HepG2 (cell line): ENCODE results near the gene RPS6KA5.

ENCODE experiments used
- CREM ChIP-seq, 2 experiments: sonication (generic) in 1 of 2; formaldehyde crosslinking in 1 of 2; IDR thresholded peaks; 2 replicates each; pipeline versions ENCODE4 v1.4.0 to v1.6.1; 2016 to 2020; ENCODE audit warnings: antibody characterized with exemption in 1 of 2, mild to moderate bottlenecking in 1 of 2, missing genetic modification reagents in 1 of 2
- CTCF ChIP-seq: sonication (generic); formaldehyde crosslinking; IDR thresholded peaks from 2 replicates; pipeline ENCODE4 v1.5.0; 2020; ENCODE audit warnings: mild to moderate bottlenecking, missing genetic modification reagents, moderate library complexity
- DRAP1 ChIP-seq: IDR thresholded peaks from 2 replicates; pipeline ENCODE4 v1.6.1; 2016; ENCODE audit warnings: missing genetic modification reagents, missing compliant biosample characterization
- EHMT2 ChIP-seq: fragments of 200-600 bp; sonication (generic); IDR thresholded peaks from 2 replicates; pipeline ENCODE4 v1.7.0; 2017; ENCODE audit warnings: antibody characterized with exemption, low read depth, low read length, borderline replicate concordance
- ETV5 ChIP-seq: IDR thresholded peaks from 2 replicates; pipeline ENCODE4 v1.6.1; 2018; ENCODE audit warnings: missing biosample characterization, missing genetic modification reagents, inconsistent platforms, borderline replicate concordance
- GATAD1 ChIP-seq: IDR thresholded peaks from 2 replicates; pipeline ENCODE4 v1.6.1; 2016; ENCODE audit warnings: missing genetic modification reagents, missing compliant biosample characterization
- HOXA9 ChIP-seq: sonication (generic); formaldehyde crosslinking; IDR thresholded peaks from 2 replicates; pipeline ENCODE4 v1.8.1; 2022; ENCODE audit warnings: missing genetic modification reagents, mild to moderate bottlenecking, moderate library complexity, borderline replicate concordance
- NFYB ChIP-seq: sonication (generic); formaldehyde crosslinking; IDR thresholded peaks from 2 replicates; pipeline ENCODE4 v1.4.0; 2020; ENCODE audit warnings: missing genetic modification reagents
- ZNF121 ChIP-seq: sonication (generic); formaldehyde crosslinking; IDR thresholded peaks from 2 replicates; pipeline ENCODE4 v1.5.0; 2020; ENCODE audit warnings: mild to moderate bottlenecking, missing genetic modification reagents
- ZNF510 ChIP-seq: sonication (generic); formaldehyde crosslinking; IDR thresholded peaks from 2 replicates; pipeline ENCODE4 v1.4.0; 2020; ENCODE audit warnings: low read depth, mild to moderate bottlenecking, missing genetic modification reagents
- ZNF572 ChIP-seq: sonication (generic); formaldehyde crosslinking; IDR thresholded peaks from 2 replicates; pipeline ENCODE4 v1.5.1; 2020; ENCODE audit warnings: mild to moderate bottlenecking, missing genetic modification reagents
- ZNF703 ChIP-seq: sonication (generic); formaldehyde crosslinking; IDR thresholded peaks from 2 replicates; pipeline ENCODE4 v1.5.1; 2020; ENCODE audit warnings: missing genetic modification reagents, mild to moderate bottlenecking, moderate library complexity, borderline replicate concordance

- TF ChIP-seq ETV5 (CRISPR knock-in tag) = no peak
- TF ChIP-seq CREM (IDR thresholded peaks at IDR 0.05) = no peak
- TF ChIP-seq CREM (CRISPR knock-in tag; IDR thresholded peaks at IDR 0.05) = no peak
- TF ChIP-seq EHMT2 = no peak
- TF ChIP-seq ZNF510 (CRISPR knock-in tag) = no peak
- no peak for TF ChIP-seq ZNF121 (CRISPR knock-in tag)
- no peak for TF ChIP-seq ZNF703 (CRISPR knock-in tag)
- no peak for TF ChIP-seq HOXA9 (CRISPR knock-in tag)
- TF ChIP-seq ZNF572 (CRISPR knock-in tag) = no peak
- TF ChIP-seq GATAD1 (CRISPR knock-in tag) = no peak
- TF ChIP-seq NFYB (CRISPR knock-in tag) = no peak
- TF ChIP-seq DRAP1 (CRISPR knock-in tag) = no peak
- TF ChIP-seq CTCF (CRISPR knock-in tag) = no peak
Observed at GRCh38 chr14:90799420-90799819, 261.0 kb downstream of the RPS6KA5 start.
